ENCODE data around the gene TCF23. TPM values are rescaled to one million over a fixed set of nuclear protein-coding genes. Genes with fewer than 3 reads are reported as not detected.
A peak's percentile ranks its signal among the peaks of the same experiment; 100 is the strongest.

Gene TCF23
- total and polyA plus RNA-seq, 2 of the 8 experiments (the other 6 are each of a cell fraction or from before 2014, with no cell fraction given) = 0.02 TPM; not detected in 1

DNA sequence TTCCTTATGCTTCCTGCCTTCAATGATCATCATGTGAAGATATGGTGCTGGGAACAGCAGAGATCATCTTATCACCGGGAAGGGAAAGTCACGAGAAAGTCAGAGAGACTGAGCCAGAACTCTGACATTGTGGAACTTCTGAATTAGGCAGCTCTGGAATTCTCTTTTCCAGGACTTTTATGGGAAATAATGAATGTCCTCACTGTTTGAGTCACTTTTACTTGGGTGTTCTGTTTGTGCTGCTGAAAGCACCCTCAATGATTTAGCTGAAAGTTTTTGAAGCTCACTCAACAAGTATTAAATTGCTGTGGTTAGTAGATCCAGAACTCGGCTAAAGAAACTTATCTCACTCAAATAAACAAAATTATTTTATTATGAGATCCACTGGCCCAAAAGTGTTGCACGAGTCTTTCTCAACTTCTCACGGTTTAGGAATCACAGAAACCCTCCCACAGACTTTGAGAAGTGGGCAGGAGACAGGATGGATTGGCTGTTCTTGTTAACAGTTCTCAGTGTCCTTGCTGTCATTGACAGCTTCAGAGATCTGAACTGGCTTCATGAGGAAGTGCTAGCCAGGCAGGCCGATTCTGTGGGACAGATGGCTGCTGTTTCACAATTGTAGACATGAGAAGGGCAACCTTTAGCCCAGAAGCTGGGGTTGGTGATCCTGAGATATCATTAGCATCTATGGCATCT, 36.7 kb downstream of the TCF23 start:
- no peaks in the 10 kb centered on the region for H4K20me1 ChIP-seq (replicated peaks in 1 of 2; ENCODE audit: control insufficient read depth in 1 of 2, insufficient read depth in 2 of 2, low read length in 2 of 2)
- no peaks in the 10 kb centered on the region for H3K79me1 ChIP-seq (ENCODE audit: low read depth, low read length)
- no peak overlapping the region for H2AK5ac ChIP-seq (ENCODE audit: low read depth, low read length)
- TF ChIP-seq POU5F1 (IDR thresholded peaks at IDR 0.05; ENCODE audit: low read depth, low read length) = no peak
- TF ChIP-seq, protein P1, sequence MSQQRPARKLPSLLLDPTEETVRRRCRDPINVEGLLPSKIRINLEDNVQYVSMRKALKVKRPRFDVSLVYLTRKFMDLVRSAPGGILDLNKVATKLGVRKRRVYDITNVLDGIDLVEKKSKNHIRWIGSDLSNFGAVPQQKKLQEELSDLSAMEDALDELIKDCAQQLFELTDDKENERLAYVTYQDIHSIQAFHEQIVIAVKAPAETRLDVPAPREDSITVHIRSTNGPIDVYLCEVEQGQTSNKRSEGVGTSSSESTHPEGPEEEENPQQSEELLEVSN (IDR thresholded peaks at IDR 0.05) = no peak
- no peak for TF ChIP-seq ZNF274 (IDR thresholded peaks at IDR 0.05; ENCODE audit: borderline replicate concordance, extremely low read depth, low read length)
- no peak for TF ChIP-seq BRCA1 (IDR thresholded peaks at IDR 0.05; ENCODE audit: low read depth, low read length)
- TF ChIP-seq RFX5 (IDR thresholded peaks at IDR 0.05; ENCODE audit: borderline replicate concordance, low read depth, low read length) = no peak
- no peak for TF ChIP-seq CREB1 (IDR thresholded peaks at IDR 0.05)
- TF ChIP-seq FOSL1 (IDR thresholded peaks at IDR 0.05; ENCODE audit: insufficient read depth, low read depth, low read length) = no peak
- TF ChIP-seq HDAC6 (IDR thresholded peaks at IDR 0.05; ENCODE audit: low read depth, low read length) = no peak
- TF ChIP-seq TAF1 (IDR thresholded peaks at IDR 0.05; ENCODE audit: low read depth, low read length) = no peak
- no peak overlapping the region for H4K5ac ChIP-seq (ENCODE audit: insufficient read length, low read depth, low read length)
- H3K14ac ChIP-seq (ENCODE audit: insufficient read length) = no peak overlapping the region
- H2BK15ac ChIP-seq (ENCODE audit: low read length) = no peak overlapping the region
- H2BK12ac ChIP-seq (ENCODE audit: low read depth, low read length) = no peak overlapping the region
- DNase-seq (ENCODE audit: low read depth in 1 of 2, low spot score in 2 of 2) (no peak), FAIRE-seq (no peak)
- H4K91ac ChIP-seq (replicated peaks; ENCODE audit: insufficient read length, low read length) = no peak overlapping the region
- no peaks in the 10 kb centered on the region for H3K27me3 ChIP-seq (replicated peaks in 1 of 4; ENCODE audit: control insufficient read depth in 3 of 4, extremely low read depth in 1 of 4, insufficient read depth in 3 of 4, low read length in 3 of 4)
- H3K4me3 ChIP-seq (ENCODE audit: extremely low read depth in 1 of 4, insufficient read depth in 2 of 4, low read depth in 3 of 4, low read length in 4 of 4) = no peak overlapping the region
- H3K23me2 ChIP-seq (ENCODE audit: low read depth, low read length) = no peaks in the 10 kb centered on the region
- H3K27ac ChIP-seq (ENCODE audit: low read depth, low read length) = no peak overlapping the region
- H3K9me3 ChIP-seq (ENCODE audit: insufficient read depth in 2 of 2, low read depth in 1 of 2, low read length in 1 of 2) = no peaks in the 10 kb centered on the region
- H3K18ac ChIP-seq (ENCODE audit: extremely low read depth, low read length) = no peak overlapping the region
- H3K4me2 ChIP-seq (ENCODE audit: insufficient read depth in 1 of 2, low read depth in 2 of 2, low read length in 2 of 2) = no peak overlapping the region
- H3K9ac ChIP-seq (replicated peaks in 1 of 4; ENCODE audit: extremely low read depth in 1 of 4, low read depth in 3 of 4, low read length in 3 of 4) = no peak overlapping the region
- no peak overlapping the region for H3K4ac ChIP-seq (replicated peaks; ENCODE audit: insufficient read length, low read depth, low read length)
- H2BK5ac ChIP-seq (ENCODE audit: low read depth, low read length) = no peak overlapping the region
- no peak overlapping the region for H2BK20ac ChIP-seq (ENCODE audit: low read length)
- no peaks in the 10 kb centered on the region for H3K79me2 ChIP-seq (ENCODE audit: control insufficient read depth in 1 of 2, insufficient read depth in 2 of 2, low read length in 2 of 2)
- H3K56ac ChIP-seq (replicated peaks; ENCODE audit: insufficient read length, low read depth, low read length) = no peak overlapping the region
- 85% methylated on average over 6 of the region's 6 CpGs; no CpG with 5 or more reads in 1 of the 2 experiments for WGBS, 2 experiments (ENCODE audit: extremely low coverage in 1 of 2, insufficient coverage in 1 of 2, insufficient read length in 1 of 2, insufficient replicate concordance in 2 of 2, low coverage in 1 of 2, low lambda C conversion rate in 2 of 2, missing lambda C conversion rate in 1 of 2)
- H3K4me1 ChIP-seq (replicated peaks in 1 of 4; ENCODE audit: control insufficient read depth in 3 of 4, insufficient read depth in 4 of 4, low read length in 3 of 4) = no peaks in the 10 kb centered on the region
- H3K23ac ChIP-seq (ENCODE audit: insufficient read length) = no peak overlapping the region
- no peak overlapping the region; the same call in 1 of the 2 replicates for H4K8ac ChIP-seq (ENCODE audit: extremely low read depth, insufficient read depth, low read length)
- H2BK120ac ChIP-seq (replicated peaks; ENCODE audit: low read depth, low read length) = no peak overlapping the region
- ChIA-PET CTCF (ENCODE audit: partially characterized antibody) (interaction anchor here (0.6 to 5.1 kb wide), 10 partner anchors 9 to 89 kb away, joined by 3 to 38 read pairs (median 4); no protein-coding TSS in a partner anchor), POLR2A (ENCODE audit: partially characterized antibody) (interaction anchor here (1.6 kb wide), 1 partner anchor 28 kb away, joined by 3 read pairs; no protein-coding TSS in a partner anchor)
- peak overlapping the region; percentile 23; the same call in 1 of the 2 replicates for H2AFZ ChIP-seq (ENCODE audit: low read length)
- no peaks in the 10 kb centered on the region for H3K36me3 ChIP-seq (ENCODE audit: control insufficient read depth in 2 of 4, insufficient read depth in 4 of 4, low read length in 3 of 4)
